ENCODE measurements around the gene HSPA9.

DNA sequence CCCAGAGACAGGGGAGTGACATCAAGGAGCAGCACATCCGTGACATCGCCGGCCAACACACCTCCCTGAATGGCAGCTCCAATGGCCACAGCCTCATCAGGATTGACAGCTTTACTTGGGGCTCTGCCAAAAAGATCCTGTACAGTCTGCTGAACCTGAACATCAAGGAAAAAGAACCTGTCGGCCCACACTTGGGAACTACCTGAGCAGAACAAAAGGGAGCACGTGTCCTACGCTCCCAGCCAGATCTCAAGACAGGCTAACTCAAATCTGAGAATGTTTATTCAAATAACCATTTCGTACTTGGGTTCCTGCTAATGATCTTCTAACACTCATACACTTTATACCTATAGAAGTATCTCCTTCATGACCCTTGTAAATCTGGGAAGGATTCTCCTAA is 15.3 kb downstream of the HSPA9 start:
- TF ChIP-seq TCF12 (IDR thresholded peaks at IDR 0.05; ENCODE audit: low read depth) (no peak), EP300 (IDR thresholded peaks at IDR 0.05; ENCODE audit: borderline replicate concordance) (no peak), RAD21 (IDR thresholded peaks at IDR 0.05; ENCODE audit: low read depth) (no peak), EGR1 (IDR thresholded peaks at IDR 0.05) (no peak), YY1 (IDR thresholded peaks at IDR 0.05; ENCODE audit: low read depth) (no peak), TAF1 (IDR thresholded peaks at IDR 0.05; ENCODE audit: low read depth) (no peak)
- TF ChIP-seq, protein P1, sequence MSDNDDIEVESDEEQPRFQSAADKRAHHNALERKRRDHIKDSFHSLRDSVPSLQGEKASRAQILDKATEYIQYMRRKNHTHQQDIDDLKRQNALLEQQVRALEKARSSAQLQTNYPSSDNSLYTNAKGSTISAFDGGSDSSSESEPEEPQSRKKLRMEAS (IDR thresholded peaks at IDR 0.05): peak; percentile 58

Data from Ishikawa (cell line).